Coronary artery (tissue), 2 donors: Measurements from ENCODE around the gene UNC5C.

Experiments used
- DNase-seq: peaks from one replicate; pipeline ENCODE4 v3.0.0-alpha.2; 2017; ENCODE audit warnings: low spot score
- H3K27ac ChIP-seq, 2 donors: fragments of 200-600 bp; sonication (generic); one replicate each; pipeline ENCODE4 v1.5.1; 2016 to 2019
- H3K4me3 ChIP-seq: fragments of 200-600 bp; sonication (generic); 2 replicates; pipeline ENCODE4 v1.5.1; 2016; ENCODE audit warnings: mild to moderate bottlenecking, moderate library complexity
- CTCF ChIP-seq: fragments of 200-600 bp; sonication (generic); IDR thresholded peaks from one replicate; pipeline ENCODE4 v1.5.1; 2019; ENCODE audit warnings: antibody characterized with exemption

UNC5C gene

GRCh38 chr4:95343235-95343634 lies 205.5 kb downstream of the UNC5C start:
- Histone ChIP-seq H3K27ac (no peak overlapping the region), H3K4me3 (no peak overlapping the region)
- TF ChIP-seq CTCF: no peak
- no peak for DNase-seq

GRCh38 chr4:95340191-95340590 lies 208.6 kb downstream of the UNC5C start:
- TF ChIP-seq CTCF: no peak

GRCh38 chr4:95325665-95326064 lies 223.1 kb downstream of the UNC5C start:
- Histone ChIP-seq H3K27ac (no peak overlapping the region), H3K4me3 (no peak overlapping the region)
- no peak for DNase-seq
- no peak for TF ChIP-seq CTCF

More at GRCh38 chr4:95340191-95340590, 208.6 kb downstream of the UNC5C start:
- H3K4me3 ChIP-seq: no peak overlapping the region
- DNase-seq: no peak
- no peak overlapping the region for H3K27ac ChIP-seq

- Histone ChIP-seq H3K4me3 (no peak overlapping the region), H3K27ac (no peak overlapping the region)
- no peak for DNase-seq
- TF ChIP-seq CTCF: no peak
Measured at GRCh38 chr4:95319169-95319568, 229.6 kb downstream of the UNC5C start.

GRCh38 chr4:95318483-95318882 lies 230.3 kb downstream of the UNC5C start:
- no peak for TF ChIP-seq CTCF
- no peak for DNase-seq
- Histone ChIP-seq H3K4me3 (no peak overlapping the region), H3K27ac (no peak overlapping the region)

GRCh38 chr4:95318044-95318443 lies 230.7 kb downstream of the UNC5C start:
- no peak for DNase-seq
- H3K4me3 ChIP-seq: no peak overlapping the region
- no peak overlapping the region for H3K27ac ChIP-seq
- no peak for TF ChIP-seq CTCF

- no peak for DNase-seq
Measured at GRCh38 chr4:95317085-95317793, 231.5 kb downstream of the UNC5C start.

More at GRCh38 chr4:95317085-95317793, 231.5 kb downstream of the UNC5C start:
- TF ChIP-seq CTCF: no peak
- H3K27ac ChIP-seq: no peak overlapping the region
- H3K4me3 ChIP-seq: no peak overlapping the region
